Mesendoderm (in vitro differentiated cells): ENCODE data around the gene C1orf52.

Experiments used
- DNase-seq: peaks from one replicate; pipeline ENCODE4 v3.0.0; 2013
- H2AK5ac ChIP-seq: 2 replicates; pipeline ENCODE4 v1.6.1; 2013; ENCODE audit warnings: low read length, inconsistent platforms
- H2BK120ac ChIP-seq: 2 replicates; pipeline ENCODE4 v1.6.1; 2013; ENCODE audit warnings: low read depth, mild to moderate bottlenecking, low read length, moderate library complexity, mixed read lengths
- H2BK15ac ChIP-seq: replicated peaks from 2 replicates; pipeline ENCODE4 v1.6.1; 2013; ENCODE audit warnings: low read depth, mild to moderate bottlenecking, moderate library complexity
- H2BK5ac ChIP-seq: 2 replicates; pipeline ENCODE4 v1.6.1; 2013; ENCODE audit warnings: low read length, inconsistent platforms
- H3K18ac ChIP-seq: 2 replicates; pipeline ENCODE4 v1.6.1; 2013; ENCODE audit warnings: mild to moderate bottlenecking, low read length, mixed read lengths
- H3K23ac ChIP-seq: one replicate; pipeline ENCODE4 v1.6.1; 2013; ENCODE audit warnings: low read length
- H3K27ac ChIP-seq: 2 replicates; pipeline ENCODE4 v1.5.1; 2013; ENCODE audit warnings: low read depth, mild to moderate bottlenecking, inconsistent platforms, low read length, moderate library complexity
- H3K27me3 ChIP-seq: 2 replicates; pipeline ENCODE4 v1.6.1; 2013; ENCODE audit warnings: low read length, control low read depth, mild to moderate bottlenecking, inconsistent platforms; ENCODE audit not compliant: insufficient read depth, poor library complexity
- H3K36me3 ChIP-seq: 2 replicates; pipeline ENCODE4 v1.6.1; 2013; ENCODE audit warnings: low read length, inconsistent platforms; ENCODE audit not compliant: control insufficient read depth, insufficient read depth
- H3K4ac ChIP-seq: one replicate; pipeline ENCODE4 v1.6.1; 2013; ENCODE audit warnings: low read depth, mild to moderate bottlenecking, low read length, moderate library complexity
- H3K4me1 ChIP-seq: 2 replicates; pipeline ENCODE4 v1.6.1; 2013; ENCODE audit warnings: low read depth, low read length, inconsistent platforms; ENCODE audit not compliant: control insufficient read depth
- H3K4me2 ChIP-seq: 2 replicates; pipeline ENCODE4 v1.6.1; 2013; ENCODE audit warnings: low read length
- H3K4me3 ChIP-seq: 2 replicates; pipeline ENCODE4 v1.5.1; 2013; ENCODE audit warnings: mild to moderate bottlenecking, low read length
- H3K56ac ChIP-seq: one replicate; pipeline ENCODE4 v1.6.1; 2013; ENCODE audit warnings: low read length
- H3K79me1 ChIP-seq: 2 replicates; pipeline ENCODE4 v1.6.1; 2013; ENCODE audit warnings: low read length, inconsistent platforms
- H3K79me2 ChIP-seq: 2 replicates; pipeline ENCODE4 v1.6.1; 2013; ENCODE audit warnings: mild to moderate bottlenecking, low read length; ENCODE audit not compliant: control insufficient read depth, insufficient read depth
- H3K9ac ChIP-seq: 2 replicates; pipeline ENCODE4 v1.6.1; 2013; ENCODE audit warnings: low read length, inconsistent platforms
- H4K5ac ChIP-seq: one replicate; pipeline ENCODE4 v1.6.1; 2013; ENCODE audit warnings: low read length
- H4K8ac ChIP-seq: one replicate; pipeline ENCODE4 v1.6.1; 2013; ENCODE audit warnings: low read depth, mild to moderate bottlenecking, control low read depth, low read length, moderate library complexity
- WGBS: extraction: QIAGEN DNeasy Blood & Tissue Kit; methylation state at CpG from one replicate; pipeline ENCODE4 v1.1.7; 2013; ENCODE audit warnings: low lambda C conversion rate, missing lambda C conversion rate; ENCODE audit not compliant: insufficient coverage; ENCODE audit errors: extremely low coverage; 5-methylcytosine and 5-hydroxymethylcytosine counted together

Gene C1orf52

DNA sequence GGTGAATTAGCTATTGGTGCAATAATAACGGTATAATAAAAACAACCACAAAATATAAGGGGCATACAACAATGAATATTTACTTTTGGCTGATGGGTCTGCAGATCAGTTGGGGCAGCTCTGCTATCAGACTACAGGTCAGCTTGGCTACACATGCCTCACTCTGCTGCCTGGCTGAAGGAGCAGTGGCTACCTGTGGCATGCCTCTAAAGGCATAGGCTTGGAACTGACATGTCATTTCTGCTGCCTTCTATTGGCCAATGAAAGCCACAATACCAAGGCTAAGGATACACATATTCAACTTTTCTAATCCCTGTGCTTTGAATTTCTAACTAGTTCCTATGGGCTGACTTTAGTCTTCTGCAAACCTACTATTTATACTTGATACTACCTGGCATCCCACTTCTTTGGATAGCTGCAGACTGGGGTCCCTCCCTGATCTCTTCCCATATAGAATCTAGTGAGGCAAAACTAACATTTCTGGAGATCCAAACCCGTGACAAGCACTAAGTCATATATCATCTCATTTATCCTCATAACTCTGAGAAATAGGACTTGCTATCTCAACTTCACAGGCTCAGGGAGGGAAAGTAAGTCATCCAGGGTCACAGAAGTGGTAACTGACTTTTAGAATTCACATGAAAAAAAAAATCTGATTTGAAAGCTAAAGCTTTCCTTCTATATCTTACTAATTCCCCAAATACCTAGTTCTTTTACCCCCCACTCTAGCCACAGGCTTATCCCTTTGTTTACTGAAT lies 39.4 kb downstream of the C1orf52 start:
- H3K23ac ChIP-seq: no peak overlapping the region
- H2BK5ac ChIP-seq: no peak overlapping the region
- H3K4ac ChIP-seq: no peak overlapping the region
- no peak overlapping the region for H3K18ac ChIP-seq
- no peak overlapping the region for H3K56ac ChIP-seq
- H3K9ac ChIP-seq: no peak overlapping the region
- H3K4me1 ChIP-seq: peaks cover 2% of the 10 kb centered on the region
- H3K4me2 ChIP-seq: no peak overlapping the region
- DNase-seq: no peak
- H4K5ac ChIP-seq: no peak overlapping the region
- no peaks in the 10 kb centered on the region for H3K36me3 ChIP-seq
- H2BK15ac ChIP-seq: no peak overlapping the region
- no peaks in the 10 kb centered on the region for H3K79me2 ChIP-seq
- no peaks in the 10 kb centered on the region for H3K27me3 ChIP-seq
- H3K27ac ChIP-seq: no peak overlapping the region
- no peak overlapping the region for H2AK5ac ChIP-seq
- H3K79me1 ChIP-seq: no peaks in the 10 kb centered on the region
- H2BK120ac ChIP-seq: no peak overlapping the region
- H3K4me3 ChIP-seq: no peak overlapping the region
- WGBS: no CpG with 5 or more reads among the region's 2 CpGs
- H4K8ac ChIP-seq: no peak overlapping the region

DNA sequence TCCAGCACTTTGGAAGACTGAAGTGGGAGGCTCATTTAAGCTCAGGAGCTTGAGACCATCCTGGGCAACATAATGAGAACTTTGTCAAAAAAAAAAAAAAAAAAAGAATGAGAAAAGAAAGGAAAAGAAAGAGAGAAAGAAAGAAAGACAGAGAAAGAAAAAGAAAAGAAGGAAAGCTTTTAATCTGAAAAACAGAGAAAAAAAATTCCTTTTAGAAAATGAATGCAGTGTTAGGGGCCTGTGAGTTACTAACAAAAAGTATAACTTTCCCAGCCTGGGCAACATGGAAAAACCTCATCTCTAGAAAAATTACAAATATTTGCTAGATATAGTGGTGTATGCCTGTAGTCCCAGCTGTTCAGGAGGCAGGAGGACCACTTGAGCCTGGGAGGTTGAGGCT lies 42.8 kb downstream of the C1orf52 start:
- DNase-seq: no peak
- H3K4me1 ChIP-seq: peaks cover 2% of the 10 kb centered on the region
- H3K9ac ChIP-seq: no peak overlapping the region
- H4K5ac ChIP-seq: no peak overlapping the region
- no peaks in the 10 kb centered on the region for H3K36me3 ChIP-seq
- H3K27me3 ChIP-seq: no peaks in the 10 kb centered on the region
- no peak overlapping the region for H3K56ac ChIP-seq
- H3K4ac ChIP-seq: no peak overlapping the region
- no peak overlapping the region for H3K27ac ChIP-seq
- no peak overlapping the region for H2BK5ac ChIP-seq
- H4K8ac ChIP-seq: no peak overlapping the region
- H2AK5ac ChIP-seq: no peak overlapping the region
- H3K4me2 ChIP-seq: no peak overlapping the region
- no peak overlapping the region for H2BK120ac ChIP-seq
- no peaks in the 10 kb centered on the region for H3K79me2 ChIP-seq
- no peak overlapping the region for H3K23ac ChIP-seq
- no peaks in the 10 kb centered on the region for H3K79me1 ChIP-seq
- H3K18ac ChIP-seq: no peak overlapping the region
- no peak overlapping the region for H2BK15ac ChIP-seq
- no peak overlapping the region for H3K4me3 ChIP-seq

- WGBS: 100% methylated on average over 2 of the region's 5 CpGs
- Histone ChIP-seq H3K79me1 (no peaks in the 10 kb centered on the region), H3K79me2 (no peaks in the 10 kb centered on the region), H3K9ac (no peak overlapping the region), H3K4me2 (no peak overlapping the region), H3K56ac (no peak overlapping the region), H3K4ac (no peak overlapping the region), H3K23ac (no peak overlapping the region), H2BK15ac (no peak overlapping the region), H3K4me3 (no peak overlapping the region), H2AK5ac (no peak overlapping the region), H4K8ac (no peak overlapping the region), H3K4me1 (no peaks in the 10 kb centered on the region), H2BK120ac (no peak overlapping the region), H3K18ac (no peak overlapping the region), H4K5ac (no peak overlapping the region), H3K27ac (no peak overlapping the region), H2BK5ac (no peak overlapping the region), H3K36me3 (no peaks in the 10 kb centered on the region), H3K27me3 (no peaks in the 10 kb centered on the region)
- DNase-seq: no peak
Measured at GRCh38 chr1:85214654-85215053, 44.8 kb downstream of the C1orf52 start.

DNA sequence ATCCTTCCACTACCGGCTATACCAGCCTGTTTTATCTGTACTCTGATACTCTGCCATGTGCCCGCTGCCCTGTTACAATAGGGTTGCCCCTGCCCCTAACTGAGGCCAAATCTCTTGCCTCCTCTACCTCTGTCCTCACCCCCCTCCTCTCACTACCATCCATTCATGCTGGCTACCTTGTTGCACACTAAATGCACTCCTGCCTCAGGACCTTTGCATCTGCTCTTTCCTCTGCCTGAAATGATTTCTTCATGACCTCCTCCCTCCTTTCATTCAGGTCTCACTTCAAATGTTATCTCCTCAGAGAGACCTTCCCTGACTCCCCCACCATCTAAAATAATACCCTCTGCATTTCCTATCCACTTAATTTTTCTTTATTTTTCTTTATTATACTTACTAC lies 51.0 kb downstream of the C1orf52 start:
- no peak for DNase-seq
- no peak overlapping the region for H3K27ac ChIP-seq
- H2BK5ac ChIP-seq: no peak overlapping the region
- no peak overlapping the region for H3K9ac ChIP-seq
- no peaks in the 10 kb centered on the region for H3K79me2 ChIP-seq
- H3K4me1 ChIP-seq: no peaks in the 10 kb centered on the region
- H3K4ac ChIP-seq: no peak overlapping the region
- H2BK15ac ChIP-seq: no peak overlapping the region
- no peak overlapping the region for H4K8ac ChIP-seq
- no peak overlapping the region for H4K5ac ChIP-seq
- H3K4me3 ChIP-seq: no peak overlapping the region
- H3K23ac ChIP-seq: no peak overlapping the region
- H3K18ac ChIP-seq: no peak overlapping the region
- no peak overlapping the region for H2BK120ac ChIP-seq
- WGBS: no CpG with 5 or more reads among the region's 2 CpGs
- no peaks in the 10 kb centered on the region for H3K79me1 ChIP-seq
- H3K36me3 ChIP-seq: no peaks in the 10 kb centered on the region
- no peak overlapping the region for H2AK5ac ChIP-seq
- H3K56ac ChIP-seq: no peak overlapping the region
- H3K27me3 ChIP-seq: no peaks in the 10 kb centered on the region
- no peak overlapping the region for H3K4me2 ChIP-seq

- Histone ChIP-seq H3K27me3 (no peaks in the 10 kb centered on the region), H3K56ac (no peak overlapping the region), H4K5ac (no peak overlapping the region), H2BK5ac (no peak overlapping the region), H2AK5ac (no peak overlapping the region), H3K4me2 (no peak overlapping the region), H3K9ac (no peak overlapping the region), H3K4ac (no peak overlapping the region), H4K8ac (no peak overlapping the region), H2BK15ac (no peak overlapping the region), H3K36me3 (no peaks in the 10 kb centered on the region), H3K4me1 (no peaks in the 10 kb centered on the region), H2BK120ac (no peak overlapping the region), H3K4me3 (no peak overlapping the region), H3K18ac (no peak overlapping the region), H3K23ac (no peak overlapping the region), H3K79me2 (peaks cover 10% of the 10 kb centered on the region), H3K27ac (no peak overlapping the region), H3K79me1 (peaks cover 1% of the 10 kb centered on the region)
- no CpG with 5 or more reads among the region's 2 CpGs for WGBS
- DNase-seq: no peak
Measured at GRCh38 chr1:85203573-85204171, 55.8 kb downstream of the C1orf52 start.

- WGBS: no CpG with 5 or more reads among the region's 2 CpGs
- Histone ChIP-seq H3K23ac (no peak overlapping the region), H3K4me1 (no peaks in the 10 kb centered on the region), H3K4ac (no peak overlapping the region), H2BK120ac (no peak overlapping the region), H3K18ac (no peak overlapping the region), H3K79me2 (peaks cover 12% of the 10 kb centered on the region), H4K5ac (no peak overlapping the region), H3K4me3 (no peak overlapping the region), H3K56ac (no peak overlapping the region), H3K79me1 (peaks cover 1% of the 10 kb centered on the region), H3K27me3 (no peaks in the 10 kb centered on the region), H3K9ac (no peak overlapping the region), H3K36me3 (no peaks in the 10 kb centered on the region), H2AK5ac (no peak overlapping the region), H2BK5ac (no peak overlapping the region), H4K8ac (no peak overlapping the region), H2BK15ac (no peak overlapping the region), H3K4me2 (no peak overlapping the region), H3K27ac (no peak overlapping the region)
- DNase-seq: no peak
Measured at GRCh38 chr1:85202864-85203255, 56.6 kb downstream of the C1orf52 start.
